Stomach (tissue), 9 donors: ENCODE measurements around the gene SRSF1. TPM values are rescaled to one million over a fixed set of nuclear protein-coding genes. Genes with fewer than 3 reads are reported as not detected.

Experiments used
- DNase-seq, 2 donors: peaks; one replicate each; pipeline versions ENCODE4 v3.0.0 to v3.0.0-alpha.2; 2013 to 2019
- H3K27ac ChIP-seq, 5 donors: fragments of 200-600 bp in 4 of 5; sonication (generic) in 4 of 5; one replicate each; pipeline ENCODE4 v1.5.1; 2013 to 2019; ENCODE audit warnings: mild to moderate bottlenecking in 1 of 5, moderate library complexity in 1 of 5
- H3K27me3 ChIP-seq, 3 donors: fragments of 200-600 bp; sonication (generic); one replicate each; pipeline ENCODE4 v1.5.1; 2017 to 2019; ENCODE audit warnings: mixed run types in 1 of 3
- H3K36me3 ChIP-seq, 4 donors: fragments of 200-600 bp; sonication (generic); 1 replicate in 3 of 4; 2 replicates in 1 of 4; pipeline ENCODE4 v1.5.1; 2016 to 2019
- H3K4me1 ChIP-seq, 4 donors: fragments of 200-600 bp; sonication (generic); one replicate each; pipeline ENCODE4 v1.5.1; 2016 to 2019
- H3K4me3 ChIP-seq, 4 donors: fragments of 200-600 bp; sonication (generic) in 3 of 4; one replicate each; pipeline ENCODE4 v1.5.1; 2016 to 2019; ENCODE audit warnings: mild to moderate bottlenecking in 1 of 4
- H3K9me3 ChIP-seq, 4 donors: fragments of 200-600 bp; sonication (generic); one replicate each; pipeline ENCODE4 v1.5.1; 2016 to 2019
- CTCF ChIP-seq, 7 experiments: fragments of 450-650 bp in 4 of 7; fragments of 200-600 bp in 3 of 7; sonication (generic) in 3 of 7; IDR thresholded peaks; one replicate each; pipeline ENCODE4 v1.5.1; 2016 to 2019; ENCODE audit warnings: antibody characterized with exemption in 7 of 7, control low read depth in 2 of 7, mild to moderate bottlenecking in 1 of 7
- EP300 ChIP-seq: sonication (generic); formaldehyde crosslinking; IDR thresholded peaks from one replicate; pipeline ENCODE4 v1.6.1; 2017; ENCODE audit warnings: antibody characterized with exemption
- POLR2A ChIP-seq, 4 donors: fragments of 450-650 bp; IDR thresholded peaks; one replicate each; pipeline ENCODE4 v1.6.1; 2016; ENCODE audit warnings: antibody characterized with exemption in 4 of 4, control low read depth in 2 of 4, mild to moderate bottlenecking in 1 of 4, moderate library complexity in 1 of 4
- POLR2AphosphoS5 ChIP-seq, 3 donors: sonication (generic); formaldehyde crosslinking; IDR thresholded peaks; one replicate each; pipeline ENCODE4 v1.6.1; 2016; ENCODE audit warnings: antibody characterized with exemption in 3 of 3
- WGBS, 5 donors: extraction: QIAGEN DNeasy Blood & Tissue Kit in 3 of 5; methylation state at CpG; one replicate each; pipeline versions ENCODE4 v1.1.5 to v1.1.7; 2013 to 2018; 5-methylcytosine and 5-hydroxymethylcytosine counted together
- intact Hi-C: fragments of 100-400 bp; cut with DNase I; formaldehyde crosslinking; loops from one replicate; pipeline ENCODE4 v1.15.1; 2023; ENCODE audit warnings: low total_unique reads
- polyA plus RNA-seq, 3 donors: library from polyadenylated mRNA; stranded (reverse); fragments of 200-250 nt; gene quantifications; one replicate each; pipeline ENCODE4 v1.2.3, GENCODE V29; 2013
- total RNA-seq, 5 donors: library from RNA; depleted of rRNA; stranded (reverse); fragments of >200 nt; gene quantifications; one replicate each; pipeline versions ENCODE4 v1.1.0 to v1.2.3, GENCODE V29; 2014 to 2016
- donor health status: healthy with polysubstance abuse.
- donor health status: Bipolar disorder and iron deficiency.
- donor health status: healthy.

The SRSF1 gene
- total and polyA plus RNA-seq, 8 donors: 81.7 to 351 (median 171) TPM

- TF ChIP-seq POLR2AphosphoS5 (IDR thresholded peaks at IDR 0.05): no peak
- TF ChIP-seq CTCF (IDR thresholded peaks at IDR 0.05): no peak
- TF ChIP-seq EP300: no peak
- TF ChIP-seq POLR2A (IDR thresholded peaks at IDR 0.05): no peak
- Histone ChIP-seq H3K4me3 (no peak overlapping the region), H3K9me3 (no peaks in the 10 kb centered on the region), H3K36me3 (peaks cover 24 to 49% (median 46%) of the 10 kb centered on the region in 4 donors), H3K4me1 (peaks cover 33 to 74% (median 52%) of the 10 kb centered on the region in 4 donors), H3K27ac (peak overlapping the region in 1 of 5 donors; percentile 25), H3K27me3 (no peaks in the 10 kb centered on the region)
- DNase-seq: no peak
- WGBS, 5 donors: 62 to 75% (median 71%) methylated on average over 1 of the region's 1 CpG
- intact Hi-C loops: no loop called here
These were observed 23.6 kb downstream of the SRSF1 start for GRCh38 chr17:57983446-57983845.

GRCh38 chr17:57982452-57983170 lies 24.4 kb downstream of the SRSF1 start:
- Histone ChIP-seq H3K4me1 (peaks cover 33 to 77% (median 55%) of the 10 kb centered on the region in 4 donors), H3K27me3 (no peaks in the 10 kb centered on the region), H3K4me3 (no peak overlapping the region), H3K27ac (peak overlapping the region in 2 of 5 donors; percentile 16 to 25), H3K9me3 (no peaks in the 10 kb centered on the region), H3K36me3 (peaks cover 32 to 57% (median 54%) of the 10 kb centered on the region in 4 donors)
- intact Hi-C loops: no loop called here
- TF ChIP-seq POLR2AphosphoS5 (IDR thresholded peaks at IDR 0.05) (no peak), CTCF (IDR thresholded peaks at IDR 0.05) (no peak), POLR2A (IDR thresholded peaks at IDR 0.05) (no peak), EP300 (no peak)
- 70 to 79% (median 74%) methylated on average over 13 to 14 of the region's 14 CpGs for WGBS, 5 donors
- DNase-seq: no peak

GRCh38 chr17:57980522-57980921 lies 26.5 kb downstream of the SRSF1 start:
- Histone ChIP-seq H3K36me3 (peaks cover 53 to 78% (median 75%) of the 10 kb centered on the region in 4 donors), H3K4me3 (no peak overlapping the region), H3K27me3 (no peaks in the 10 kb centered on the region), H3K27ac (no peak overlapping the region), H3K9me3 (no peaks in the 10 kb centered on the region), H3K4me1 (peaks cover 33 to 73% (median 58%) of the 10 kb centered on the region in 4 donors)
- 71 to 87% (median 86%) methylated on average over 4 of the region's 4 CpGs for WGBS, 5 donors
- no peak for DNase-seq
- TF ChIP-seq POLR2A (IDR thresholded peaks at IDR 0.05): no peak
- no peak for TF ChIP-seq POLR2AphosphoS5 (IDR thresholded peaks at IDR 0.05)
- no peak for TF ChIP-seq EP300
- TF ChIP-seq CTCF (IDR thresholded peaks at IDR 0.05): no peak
- intact Hi-C loops: no loop called here

GRCh38 chr17:57979076-57979475 lies 28.0 kb downstream of the SRSF1 start:
- TF ChIP-seq CTCF (IDR thresholded peaks at IDR 0.05) (no peak), POLR2AphosphoS5 (IDR thresholded peaks at IDR 0.05) (no peak), EP300 (no peak), POLR2A (IDR thresholded peaks at IDR 0.05) (no peak)
- H3K36me3 ChIP-seq: peaks cover 62 to 93% (median 89%) of the 10 kb centered on the region in 4 donors
- no peak overlapping the region for H3K27ac ChIP-seq
- DNase-seq: no peak
- no peak overlapping the region for H3K4me3 ChIP-seq
- H3K4me1 ChIP-seq: peaks cover 27 to 72% (median 54%) of the 10 kb centered on the region in 4 donors
- 33 to 87% (median 81%) methylated on average over 1 of the region's 1 CpG for WGBS, 5 donors
- intact Hi-C loops: no loop called here
- H3K9me3 ChIP-seq: no peaks in the 10 kb centered on the region
- no peaks in the 10 kb centered on the region for H3K27me3 ChIP-seq
